ENCODE results near the gene LAMB4. TPM values are rescaled to one million over a fixed set of nuclear protein-coding genes. Genes with fewer than 3 reads are reported as not detected.

LAMB4 gene
- total RNA-seq, 1 donor from 2014 or later = not detected

GRCh38 chr7:108057951-108058481, 72.1 kb downstream of the LAMB4 start:
- Histone ChIP-seq H3K4me1 (no peaks in the 10 kb centered on the region), H3K36me3 (no peaks in the 10 kb centered on the region), H3K27ac (no peak overlapping the region), H3K4me3 (no peak overlapping the region), H3K9me3 (no peaks in the 10 kb centered on the region), H3K27me3 (ENCODE audit: low read depth) (no peaks in the 10 kb centered on the region)
- ATAC-seq (no peak), DNase-seq (no peak)
- intact Hi-C loops (cut with DNase I) = no loop called here
- TF ChIP-seq CTCF (IDR thresholded peaks at IDR 0.05) = no peak

GRCh38 chr7:108055611-108056021, 74.5 kb downstream of the LAMB4 start:
- DNase-seq = no peak

GRCh38 chr7:108054537-108054936, 75.6 kb downstream of the LAMB4 start:
- Histone ChIP-seq H3K27me3 (ENCODE audit: low read depth) (no peaks in the 10 kb centered on the region), H3K4me3 (no peak overlapping the region), H3K36me3 (no peaks in the 10 kb centered on the region), H3K9me3 (no peaks in the 10 kb centered on the region), H3K27ac (no peak overlapping the region), H3K4me1 (no peaks in the 10 kb centered on the region)
- no peak for TF ChIP-seq CTCF (IDR thresholded peaks at IDR 0.05)
- intact Hi-C loops (cut with DNase I) = no loop called here
- ATAC-seq (no peak), DNase-seq (no peak)

More at GRCh38 chr7:108055611-108056021, 74.5 kb downstream of the LAMB4 start:
- ATAC-seq = no peak
- no peak overlapping the region for H3K27ac ChIP-seq
- no peaks in the 10 kb centered on the region for H3K4me1 ChIP-seq
- intact Hi-C loops (cut with DNase I) = no loop called here
- H3K27me3 ChIP-seq (ENCODE audit: low read depth) = no peaks in the 10 kb centered on the region
- no peaks in the 10 kb centered on the region for H3K9me3 ChIP-seq
- TF ChIP-seq CTCF (IDR thresholded peaks at IDR 0.05) = no peak
- H3K36me3 ChIP-seq = no peaks in the 10 kb centered on the region
- H3K4me3 ChIP-seq = no peak overlapping the region

- Histone ChIP-seq H3K27me3 (ENCODE audit: low read depth) (no peaks in the 10 kb centered on the region), H3K27ac (no peak overlapping the region), H3K4me1 (no peaks in the 10 kb centered on the region), H3K4me3 (no peak overlapping the region), H3K9me3 (no peaks in the 10 kb centered on the region), H3K36me3 (no peaks in the 10 kb centered on the region)
- intact Hi-C loops (cut with DNase I) = no loop called here
- ATAC-seq (no peak), DNase-seq (no peak)
- no peak for TF ChIP-seq CTCF (IDR thresholded peaks at IDR 0.05)
Measured at GRCh38 chr7:108053250-108053649, 76.9 kb downstream of the LAMB4 start.

- intact Hi-C loops (cut with DNase I) = no loop called here
- no peak for DNase-seq
- H3K4me3 ChIP-seq = no peak overlapping the region
- ATAC-seq = no peak
- H3K4me1 ChIP-seq = no peaks in the 10 kb centered on the region
- H3K27ac ChIP-seq = no peak overlapping the region
- H3K27me3 ChIP-seq (ENCODE audit: low read depth) = no peaks in the 10 kb centered on the region
- no peaks in the 10 kb centered on the region for H3K36me3 ChIP-seq
- no peaks in the 10 kb centered on the region for H3K9me3 ChIP-seq
- no peak for TF ChIP-seq CTCF (IDR thresholded peaks at IDR 0.05)
Measured at GRCh38 chr7:108051454-108051853, 78.7 kb downstream of the LAMB4 start.

GRCh38 chr7:108049962-108050361, 80.2 kb downstream of the LAMB4 start:
- Histone ChIP-seq H3K36me3 (no peaks in the 10 kb centered on the region), H3K27me3 (ENCODE audit: low read depth) (no peaks in the 10 kb centered on the region), H3K9me3 (no peaks in the 10 kb centered on the region), H3K4me1 (no peaks in the 10 kb centered on the region), H3K4me3 (no peak overlapping the region), H3K27ac (no peak overlapping the region)
- no peak for TF ChIP-seq CTCF (IDR thresholded peaks at IDR 0.05)
- ATAC-seq = no peak
- intact Hi-C loops (cut with DNase I) = no loop called here
- DNase-seq = no peak
